Activated naive CD4-positive, alpha-beta T cell treated with anti-CD3 and anti-CD28 coated beads, Interleukin-2, amount 10 ng/mL, durations not matched to agents 7 days and 5 days (primary cell): Measurements from ENCODE around the gene PPP1R1B.

ENCODE experiments used
- CTCF ChIA-PET: fragments of 350-600 bp; sonication (Branson Sonifier 250); formaldehyde crosslinking; loops from one replicate; lab custom pipeline; 2021; ENCODE audit warnings: antibody characterized with exemption; lab: Charles Lee
- DNase-seq: peaks from one replicate; pipeline ENCODE4 v3.0.0-alpha.2; 2020
- H3K27ac Mint-ChIP-seq: one replicate; pipeline ENCODE4 v1.8.0; 2021; ENCODE audit warnings: mild to moderate bottlenecking, moderate library complexity, mixed read lengths
- H3K27me3 Mint-ChIP-seq: one replicate; pipeline ENCODE4 v1.8.0; 2021; ENCODE audit warnings: mild to moderate bottlenecking, mixed read lengths
- H3K36me3 Mint-ChIP-seq: one replicate; pipeline ENCODE4 v1.8.0; 2021; ENCODE audit warnings: mixed read lengths
- H3K4me1 Mint-ChIP-seq: one replicate; pipeline ENCODE4 v1.8.0; 2021; ENCODE audit warnings: mixed read lengths
- H3K4me3 Mint-ChIP-seq: one replicate; pipeline ENCODE4 v1.8.0; 2021; ENCODE audit warnings: mild to moderate bottlenecking, moderate library complexity, mixed read lengths
- H3K9me3 Mint-ChIP-seq: one replicate; pipeline ENCODE4 v1.8.0; 2021; ENCODE audit warnings: mixed read lengths

Gene PPP1R1B

DNA sequence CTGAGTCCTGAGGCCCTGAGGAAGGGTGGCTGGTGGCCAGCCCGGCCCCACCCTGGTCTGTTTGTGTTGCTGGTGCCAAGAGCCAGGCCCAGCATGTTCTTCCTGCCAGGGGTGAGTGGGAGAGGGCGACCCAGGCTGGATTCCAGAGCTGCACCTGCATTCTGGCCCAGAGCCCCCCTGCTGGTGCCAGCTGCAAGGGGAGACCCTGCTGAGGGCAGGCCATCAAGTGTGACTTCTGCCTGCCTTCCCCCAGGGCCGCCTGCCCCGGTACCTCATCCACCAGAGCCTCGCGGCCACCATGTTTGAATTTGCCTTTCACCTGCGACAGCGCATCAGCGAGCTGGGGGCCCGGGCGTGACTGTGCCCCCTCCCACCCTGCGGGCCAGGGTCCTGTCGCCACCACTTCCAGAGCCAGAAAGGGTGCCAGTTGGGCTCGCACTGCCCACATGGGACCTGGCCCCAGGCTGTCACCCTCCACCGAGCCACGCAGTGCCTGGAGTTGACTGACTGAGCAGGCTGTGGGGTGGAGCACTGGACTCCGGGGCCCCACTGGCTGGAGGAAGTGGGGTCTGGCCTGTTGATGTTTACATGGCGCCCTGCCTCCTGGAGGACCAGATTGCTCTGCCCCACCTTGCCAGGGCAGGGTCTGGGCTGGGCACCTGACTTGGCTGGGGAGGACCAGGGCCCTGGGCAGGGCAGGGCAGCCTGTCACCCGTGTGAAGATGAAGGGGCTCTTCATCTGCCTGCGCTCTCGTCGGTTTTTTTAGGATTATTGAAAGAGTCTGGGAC is 36.0 kb downstream of the PPP1R1B start:
- H3K4me3 Mint-ChIP-seq = no peak overlapping the region
- peaks cover 25% of the 10 kb centered on the region for H3K4me1 Mint-ChIP-seq
- no peak for DNase-seq
- H3K27ac Mint-ChIP-seq = no peak overlapping the region
- H3K36me3 Mint-ChIP-seq = peaks cover 19% of the 10 kb centered on the region
- CTCF ChIA-PET = interaction anchor here (0.9 to 3.5 kb wide), 2 partner anchors 9 kb away, joined by 3 to 15 read pairs; no protein-coding TSS in a partner anchor
- H3K9me3 Mint-ChIP-seq = no peaks in the 10 kb centered on the region
- peaks cover 32% of the 10 kb centered on the region for H3K27me3 Mint-ChIP-seq

DNA sequence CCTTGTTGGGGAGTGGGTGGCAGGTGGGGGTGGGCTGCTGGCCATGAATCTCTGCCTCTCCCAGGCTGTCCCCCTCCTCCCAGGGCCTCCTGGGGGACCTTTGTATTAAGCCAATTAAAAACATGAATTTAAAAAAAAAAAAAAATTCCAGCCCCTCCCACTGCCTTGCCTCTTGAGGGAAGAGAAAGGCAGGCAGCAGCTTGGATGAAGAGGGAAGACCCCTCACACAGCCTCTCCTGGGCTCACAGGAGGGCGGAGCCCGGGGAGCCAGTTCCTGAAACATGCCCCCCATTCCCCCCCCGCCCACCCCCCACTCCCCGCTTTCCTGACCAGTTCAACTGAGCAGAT is 36.6 kb downstream of the PPP1R1B start:
- peaks cover 22% of the 10 kb centered on the region for H3K4me1 Mint-ChIP-seq

DNA sequence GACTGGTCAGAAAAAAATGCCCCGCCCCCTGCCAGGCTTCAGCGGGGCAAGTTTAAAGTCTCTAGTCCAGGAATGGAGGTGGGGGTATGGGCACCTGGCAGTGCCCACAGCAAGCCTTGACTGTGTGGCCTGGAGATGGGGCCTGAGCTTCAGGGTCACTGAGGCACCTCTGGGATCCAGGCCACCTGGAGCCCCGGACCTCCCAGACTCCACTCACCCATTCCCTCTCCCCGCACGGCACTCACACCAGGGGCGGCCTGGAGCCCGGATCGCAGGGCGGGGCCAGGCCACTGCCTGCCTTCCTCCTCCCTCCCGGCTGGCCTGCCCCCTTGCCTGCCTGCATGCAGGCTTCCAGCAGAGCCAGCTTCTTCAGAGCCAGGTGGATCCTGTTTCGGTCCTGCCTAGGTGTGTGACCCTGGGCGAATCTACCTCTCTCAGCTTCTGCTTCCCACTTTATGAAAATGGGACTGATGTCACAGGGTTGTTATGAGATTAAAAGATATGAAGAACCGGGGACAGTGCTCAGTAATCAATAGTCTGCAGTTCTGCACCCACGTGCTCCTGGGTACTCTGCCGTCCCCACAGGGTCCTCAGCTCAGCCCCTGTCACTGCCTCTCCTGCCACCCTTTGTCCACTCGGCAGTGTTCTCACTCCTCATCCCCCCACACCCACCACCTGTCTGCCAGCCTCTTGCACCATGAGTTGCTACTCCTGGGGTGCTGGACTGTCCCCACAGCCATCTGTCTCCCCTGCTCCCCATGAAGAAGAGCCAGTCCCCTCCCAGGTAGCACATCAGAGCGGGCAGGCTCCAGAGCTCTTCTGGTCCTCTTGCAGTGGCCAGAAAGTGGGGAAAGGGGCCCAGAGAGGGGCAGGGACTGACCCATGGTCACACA is 37.2 kb downstream of the PPP1R1B start:
- no peak overlapping the region for H3K27ac Mint-ChIP-seq
- H3K27me3 Mint-ChIP-seq = peaks cover 43% of the 10 kb centered on the region
- no peak for DNase-seq
- H3K4me3 Mint-ChIP-seq = no peak overlapping the region
- CTCF ChIA-PET = interaction anchor here (3.5 kb wide), 1 partner anchor 10 kb away, joined by 15 read pairs; no protein-coding TSS in a partner anchor
- no peaks in the 10 kb centered on the region for H3K9me3 Mint-ChIP-seq
- peaks cover 21% of the 10 kb centered on the region for H3K4me1 Mint-ChIP-seq
- peaks cover 15% of the 10 kb centered on the region for H3K36me3 Mint-ChIP-seq

More for the DNA sequence above, 36.6 kb downstream of the PPP1R1B start:
- H3K27ac Mint-ChIP-seq = no peak overlapping the region
- H3K9me3 Mint-ChIP-seq = no peaks in the 10 kb centered on the region
- H3K4me3 Mint-ChIP-seq = no peak overlapping the region
- peaks cover 16% of the 10 kb centered on the region for H3K36me3 Mint-ChIP-seq
- DNase-seq = no peak
- CTCF ChIA-PET = interaction anchor here (3.5 kb wide), 1 partner anchor 10 kb away, joined by 15 read pairs; no protein-coding TSS in a partner anchor
- H3K27me3 Mint-ChIP-seq = peaks cover 37% of the 10 kb centered on the region

DNA sequence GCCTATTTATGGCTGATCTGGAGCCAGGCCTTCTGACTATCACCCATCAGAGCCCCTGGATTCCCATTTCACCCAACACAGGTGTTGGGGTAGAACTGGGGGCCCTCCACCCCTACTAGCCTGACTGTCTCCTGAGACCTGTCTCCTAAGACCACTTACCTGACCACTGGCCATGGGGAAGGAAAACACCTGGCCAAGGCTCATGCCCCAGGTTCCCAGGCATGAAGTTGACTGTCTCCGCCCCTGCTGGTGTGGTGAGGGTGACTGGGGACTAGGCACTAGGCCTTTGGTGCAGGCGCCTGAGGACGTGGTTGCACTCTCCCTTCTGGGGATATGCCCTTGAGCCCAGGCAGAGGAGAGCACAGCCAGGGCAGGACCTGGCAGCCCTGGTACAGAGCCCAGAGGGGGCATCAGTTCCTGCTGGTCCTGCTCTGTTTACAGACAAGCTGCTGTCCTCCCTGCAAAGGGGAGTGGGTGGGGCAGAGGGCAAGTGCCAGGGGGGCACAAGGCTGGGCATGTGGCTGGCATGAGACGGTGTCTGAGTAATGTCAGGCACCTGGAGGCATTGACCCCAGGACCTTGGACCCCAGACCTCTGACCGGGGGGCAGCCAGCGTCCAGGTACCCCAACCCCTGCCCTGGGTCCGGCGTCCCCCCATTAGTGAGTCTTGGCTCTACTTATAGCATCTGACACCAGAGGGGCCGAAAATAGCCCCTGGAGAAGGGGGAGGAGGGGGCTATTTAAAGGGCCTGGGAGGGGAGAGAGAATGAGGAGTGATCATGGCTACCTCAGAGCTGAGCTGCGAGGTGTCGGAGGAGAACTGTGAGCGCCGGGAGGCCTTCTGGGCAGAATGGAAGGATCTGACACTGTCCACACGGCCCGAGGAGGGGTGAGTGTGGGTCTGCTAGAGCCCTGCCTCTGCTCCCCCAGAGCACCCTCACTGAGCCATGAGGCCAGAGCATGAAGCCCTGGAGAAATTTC is 38.1 kb downstream of the PPP1R1B start, which contains the start of gene TCAP:
TCAP (plus strand) TSS at position 769 of the 981 bp plus-strand sequence; CDS start at position 780, 11 bp downstream.
- Mint-ChIP-seq H3K27me3 (peaks cover 53% of the 10 kb centered on the region), H3K4me3 (no peak within 1 kb of the TSS), H3K36me3 (peaks cover 11% of the 10 kb centered on the region), H3K27ac (no peak within 1 kb of the TSS), H3K4me1 (peaks cover 12% of the 10 kb centered on the region), H3K9me3 (no peaks in the 10 kb centered on the region)
- CTCF ChIA-PET = interaction anchor here (2.0 to 9.5 kb wide), 4 partner anchors 11 to 42 kb away, joined by 9 to 115 read pairs (median 14); no protein-coding TSS in a partner anchor
- DNase-seq = no peak

DNA sequence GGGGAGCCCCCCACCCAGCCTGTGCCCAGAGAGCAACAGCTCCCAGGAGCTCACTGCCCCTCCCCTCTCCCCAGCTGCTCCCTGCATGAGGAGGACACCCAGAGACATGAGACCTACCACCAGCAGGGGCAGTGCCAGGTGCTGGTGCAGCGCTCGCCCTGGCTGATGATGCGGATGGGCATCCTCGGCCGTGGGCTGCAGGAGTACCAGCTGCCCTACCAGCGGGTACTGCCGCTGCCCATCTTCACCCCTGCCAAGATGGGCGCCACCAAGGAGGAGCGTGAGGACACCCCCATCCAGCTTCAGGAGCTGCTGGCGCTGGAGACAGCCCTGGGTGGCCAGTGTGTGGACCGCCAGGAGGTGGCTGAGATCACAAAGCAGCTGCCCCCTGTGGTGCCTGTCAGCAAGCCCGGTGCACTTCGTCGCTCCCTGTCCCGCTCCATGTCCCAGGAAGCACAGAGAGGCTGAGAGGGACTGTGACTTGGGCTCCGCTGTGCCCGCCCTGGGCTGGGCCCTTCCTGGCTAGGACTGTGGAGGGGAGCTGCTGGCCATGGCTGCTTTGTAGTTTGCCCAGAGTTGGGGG is 39.0 kb downstream of the PPP1R1B start:
- H3K9me3 Mint-ChIP-seq = no peaks in the 10 kb centered on the region
- no peak overlapping the region for H3K27ac Mint-ChIP-seq
- no peak overlapping the region for H3K4me3 Mint-ChIP-seq
- peaks cover 61% of the 10 kb centered on the region for H3K27me3 Mint-ChIP-seq
- peaks cover 10% of the 10 kb centered on the region for H3K4me1 Mint-ChIP-seq
- H3K36me3 Mint-ChIP-seq = peaks cover 10% of the 10 kb centered on the region
- DNase-seq = peak; percentile 34
- CTCF ChIA-PET = interaction anchor here (0.8 to 9.5 kb wide), 5 partner anchors 11 to 198 kb away, joined by 3 to 115 read pairs (median 9); partner anchors contain the start of gene IKZF3

DNA sequence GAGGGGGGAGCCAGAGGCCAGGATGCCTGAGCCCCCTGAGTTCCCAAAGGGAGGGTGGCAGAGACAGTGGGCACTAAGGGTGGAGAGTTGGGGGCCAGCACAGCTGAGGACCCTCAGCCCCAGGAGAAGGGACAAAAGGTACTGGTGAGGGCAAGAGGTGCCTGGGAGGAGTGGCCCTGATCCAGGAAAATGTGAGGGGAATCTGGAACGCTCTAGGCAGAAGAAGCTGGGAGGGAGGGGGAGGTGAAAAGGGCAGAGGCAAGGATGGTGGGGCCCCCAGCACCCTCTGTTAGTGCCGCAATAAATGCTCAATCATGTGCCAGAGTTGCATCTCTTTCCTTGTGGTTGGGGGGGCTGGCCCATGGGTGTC is 39.5 kb downstream of the PPP1R1B start:
- Mint-ChIP-seq H3K36me3 (peaks cover 7% of the 10 kb centered on the region), H3K9me3 (no peaks in the 10 kb centered on the region), H3K4me1 (peaks cover 10% of the 10 kb centered on the region), H3K27me3 (peaks cover 65% of the 10 kb centered on the region), H3K27ac (no peak overlapping the region), H3K4me3 (no peak overlapping the region)
- CTCF ChIA-PET = interaction anchor here (0.8 to 9.5 kb wide), 6 partner anchors 12 to 198 kb away, joined by 3 to 115 read pairs (median 7); partner anchors contain the start of gene IKZF3
- DNase-seq = no peak

DNA sequence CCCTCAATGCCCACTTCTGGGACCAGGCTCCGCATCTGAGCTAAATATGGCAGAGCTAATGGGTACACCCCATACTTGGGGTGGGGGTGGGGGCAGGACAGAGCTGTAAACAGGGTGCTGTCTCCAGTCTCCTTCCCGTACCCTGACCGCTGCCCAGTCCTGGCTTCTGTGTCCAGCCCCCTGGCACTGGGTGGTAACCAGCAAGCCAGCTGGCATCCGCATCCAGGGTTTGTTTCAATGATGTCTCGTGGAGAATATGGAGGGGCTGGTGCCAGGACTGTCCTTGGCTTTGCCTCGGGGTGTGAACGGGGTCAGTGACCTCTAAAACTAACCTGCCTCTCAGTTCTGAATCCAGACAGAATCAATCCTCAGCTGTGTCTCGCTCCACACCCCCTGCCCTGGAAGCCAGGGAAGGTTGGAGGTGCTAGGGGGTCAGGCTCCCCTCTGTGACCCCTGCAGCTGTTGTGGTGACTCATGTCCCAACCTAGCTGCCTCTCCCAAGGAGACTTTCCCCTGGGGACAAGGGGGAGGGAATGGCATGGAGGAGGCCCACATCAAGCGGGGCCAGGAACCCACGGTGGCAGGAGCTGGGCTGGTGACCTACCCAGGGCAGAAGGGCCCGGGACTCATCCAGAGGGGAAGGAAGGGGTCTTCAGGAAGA is 40.0 kb downstream of the PPP1R1B start:
- CTCF ChIA-PET = interaction anchor here (0.8 to 9.5 kb wide), 6 partner anchors 12 to 197 kb away, joined by 3 to 115 read pairs (median 7); partner anchors contain the start of gene IKZF3
- no peak overlapping the region for H3K4me3 Mint-ChIP-seq

DNA sequence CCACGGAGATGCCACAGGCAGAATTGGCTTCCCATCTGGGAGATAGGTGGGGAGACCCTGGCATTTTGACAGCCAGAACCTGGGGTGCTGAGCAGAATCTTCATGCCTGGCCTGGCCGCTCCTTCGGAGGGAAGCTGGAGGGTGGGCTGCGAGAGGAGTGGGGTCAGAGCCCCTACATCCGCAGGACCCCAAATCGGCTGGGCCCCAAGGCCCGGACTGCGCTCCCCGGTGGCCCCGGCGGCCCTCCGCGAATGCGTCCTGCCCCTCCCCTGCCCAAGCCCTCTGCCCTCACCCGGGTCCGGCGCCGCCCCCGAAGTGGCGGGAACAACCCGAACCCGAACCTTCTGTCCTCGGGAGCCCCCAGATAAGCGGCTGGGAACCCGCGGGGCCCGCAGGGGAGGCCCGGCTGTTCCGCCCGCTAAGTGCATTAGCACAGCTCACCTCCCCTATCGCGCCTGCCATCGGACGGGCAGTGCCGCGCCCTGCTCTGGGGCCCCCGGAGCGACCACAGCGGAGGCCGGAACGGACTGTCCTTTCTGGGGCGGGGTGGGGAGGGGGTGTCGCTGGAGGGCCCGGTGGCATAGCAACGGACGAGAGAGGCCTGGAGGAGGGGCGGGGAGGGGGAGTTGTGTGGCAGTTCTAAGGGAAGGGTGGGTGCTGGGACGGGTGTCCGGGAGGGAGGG is 40.7 kb downstream of the PPP1R1B start:
- Mint-ChIP-seq H3K4me1 (peaks cover 14% of the 10 kb centered on the region), H3K27ac (no peak overlapping the region), H3K27me3 (peaks cover 76% of the 10 kb centered on the region), H3K9me3 (no peaks in the 10 kb centered on the region), H3K36me3 (peaks cover 2% of the 10 kb centered on the region), H3K4me3 (no peak overlapping the region)
- no peak for DNase-seq
- CTCF ChIA-PET = interaction anchor here (1.2 to 9.5 kb wide), 3 partner anchors 11 to 52 kb away, joined by 3 to 115 read pairs (median 9); no protein-coding TSS in a partner anchor

More for the DNA sequence above, 40.0 kb downstream of the PPP1R1B start:
- no peak for DNase-seq
- H3K36me3 Mint-ChIP-seq = peaks cover 2% of the 10 kb centered on the region
- H3K4me1 Mint-ChIP-seq = peaks cover 10% of the 10 kb centered on the region
- no peak overlapping the region for H3K27ac Mint-ChIP-seq
- H3K27me3 Mint-ChIP-seq = peaks cover 69% of the 10 kb centered on the region
- no peaks in the 10 kb centered on the region for H3K9me3 Mint-ChIP-seq

DNA sequence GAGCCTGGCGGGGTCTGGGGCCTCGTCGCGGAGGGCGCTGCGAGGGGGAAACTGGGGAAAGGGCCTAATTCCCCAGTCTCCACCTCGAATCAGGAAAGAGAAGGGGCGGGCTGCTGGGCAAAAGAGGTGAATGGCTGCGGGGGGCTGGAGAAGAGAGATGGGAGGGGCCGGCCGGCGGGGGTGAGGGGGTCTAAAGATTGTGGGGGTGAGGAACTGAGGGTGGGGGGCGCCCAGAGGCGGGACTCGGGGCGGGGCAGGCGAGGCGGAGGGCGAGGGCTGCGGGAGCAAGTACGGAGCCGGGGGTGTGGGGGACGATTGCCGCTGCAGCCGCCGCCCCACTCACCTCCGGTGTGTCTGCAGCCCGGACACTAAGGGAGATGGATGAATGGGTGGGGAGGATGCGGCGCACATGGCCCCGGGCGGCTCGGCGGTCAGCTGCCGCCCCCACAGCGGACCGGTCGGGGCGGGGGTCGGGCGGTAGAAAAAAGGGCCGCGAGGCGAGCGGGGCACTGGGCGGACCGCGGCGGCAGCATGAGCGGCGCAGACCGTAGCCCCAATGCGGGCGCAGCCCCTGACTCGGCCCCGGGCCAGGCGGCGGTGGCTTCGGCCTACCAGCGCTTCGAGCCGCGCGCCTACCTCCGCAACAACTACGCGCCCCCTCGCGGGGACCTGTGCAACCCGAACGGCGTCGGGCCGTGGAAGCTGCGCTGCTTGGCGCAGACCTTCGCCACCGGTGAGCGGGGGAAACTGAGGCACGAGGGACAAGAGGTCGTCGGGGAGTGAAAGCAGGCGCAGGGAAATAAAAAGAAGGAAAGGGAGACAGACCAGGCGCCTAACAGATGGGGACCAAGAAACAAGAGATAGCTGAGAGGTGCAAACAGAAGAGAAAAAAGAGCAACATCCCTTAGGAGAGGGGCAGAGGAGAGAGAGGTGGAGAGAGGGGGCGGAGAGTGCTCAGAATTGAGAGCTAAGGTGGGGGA is 41.5 kb downstream of the PPP1R1B start, which contains the start of gene PNMT:
PNMT (plus strand) TSS at position 509 of the 980 bp plus-strand sequence; CDS start at position 532, 23 bp downstream.
- DNase-seq = peak; percentile 79
- Mint-ChIP-seq H3K36me3 (peaks cover 2% of the 10 kb centered on the region), H3K27me3 (peaks cover 85% of the 10 kb centered on the region), H3K4me3 (peak within 1 kb of the TSS; percentile 46), H3K27ac (no peak within 1 kb of the TSS), H3K9me3 (no peaks in the 10 kb centered on the region), H3K4me1 (peaks cover 14% of the 10 kb centered on the region)
- CTCF ChIA-PET = interaction anchor here (0.6 to 9.5 kb wide), 9 partner anchors 11 to 432 kb away, joined by 3 to 115 read pairs (median 3); partner anchors contain the start of gene PGAP3

DNA sequence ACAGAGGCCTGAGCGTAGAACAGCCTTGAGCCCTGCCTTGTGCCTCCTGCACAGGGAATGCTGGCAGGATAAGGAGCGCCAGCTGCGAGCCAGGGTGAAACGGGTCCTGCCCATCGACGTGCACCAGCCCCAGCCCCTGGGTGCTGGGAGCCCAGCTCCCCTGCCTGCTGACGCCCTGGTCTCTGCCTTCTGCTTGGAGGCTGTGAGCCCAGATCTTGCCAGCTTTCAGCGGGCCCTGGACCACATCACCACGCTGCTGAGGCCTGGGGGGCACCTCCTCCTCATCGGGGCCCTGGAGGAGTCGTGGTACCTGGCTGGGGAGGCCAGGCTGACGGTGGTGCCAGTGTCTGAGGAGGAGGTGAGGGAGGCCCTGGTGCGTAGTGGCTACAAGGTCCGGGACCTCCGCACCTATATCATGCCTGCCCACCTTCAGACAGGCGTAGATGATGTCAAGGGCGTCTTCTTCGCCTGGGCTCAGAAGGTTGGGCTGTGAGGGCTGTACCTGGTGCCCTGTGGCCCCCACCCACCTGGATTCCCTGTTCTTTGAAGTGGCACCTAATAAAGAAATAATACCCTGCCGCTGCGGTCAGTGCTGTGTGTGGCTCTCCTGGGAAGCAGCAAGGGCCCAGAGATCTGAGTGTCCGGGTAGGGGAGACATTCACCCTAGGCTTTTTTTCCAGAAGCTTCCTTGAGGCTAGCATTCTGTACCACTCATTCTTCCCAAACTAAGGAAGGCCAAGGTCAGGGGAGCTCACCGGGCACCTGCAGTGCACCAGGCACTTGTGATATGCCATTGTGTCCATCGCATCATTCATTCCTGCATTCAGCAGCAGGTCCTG is 43.4 kb downstream of the PPP1R1B start:
- H3K27ac Mint-ChIP-seq = no peak overlapping the region
- no peaks in the 10 kb centered on the region for H3K9me3 Mint-ChIP-seq
- H3K36me3 Mint-ChIP-seq = no peaks in the 10 kb centered on the region
- no peak overlapping the region for H3K4me3 Mint-ChIP-seq
- peaks cover 87% of the 10 kb centered on the region for H3K27me3 Mint-ChIP-seq
- peaks cover 15% of the 10 kb centered on the region for H3K4me1 Mint-ChIP-seq
- no peak for DNase-seq
- CTCF ChIA-PET = interaction anchor here (1.0 to 9.5 kb wide), 11 partner anchors 9 to 115 kb away, joined by 3 to 115 read pairs (median 8); partner anchors contain the start of gene MIEN1
